ENCODE results near the gene NTRK1.

- TF ChIP-seq EP300 (IDR thresholded peaks at IDR 0.05): no peak
- no peak for TF ChIP-seq CTCF (IDR thresholded peaks at IDR 0.05)
- no peak for TF ChIP-seq POLR2A (IDR thresholded peaks at IDR 0.05)
Measured at GRCh38 chr1:156821801-156822200, 38.9 kb upstream of the NTRK1 start.

All from upper lobe of left lung (tissue), 4 donors.